ENCODE data around the gene RALGPS2.

Gene RALGPS2

GRCh38 chr1:178724728-178725465 is at the start of gene RALGPS2:
RALGPS2 (plus strand) TSS chr1:178725244; CDS start chr1:178776765, 51,521 bp downstream.
- DNase-seq = peak; percentile 76

GRCh38 chr1:178679237-178679636 is 45.8 kb upstream of the RALGPS2 start:
- no peak for DNase-seq

- DNase-seq = no peak
Measured at GRCh38 chr1:178682429-178682828, 42.6 kb upstream of the RALGPS2 start.

GRCh38 chr1:178682886-178683285 is 42.2 kb upstream of the RALGPS2 start:
- no peak for DNase-seq

GRCh38 chr1:178683291-178683690 is 41.8 kb upstream of the RALGPS2 start:
- DNase-seq = no peak

- no peak for DNase-seq
Measured at GRCh38 chr1:178684111-178684510, 40.9 kb upstream of the RALGPS2 start.

- DNase-seq = no peak
Measured at GRCh38 chr1:178684542-178685000, 40.5 kb upstream of the RALGPS2 start.

- no peak for DNase-seq
Measured at GRCh38 chr1:178686407-178686806, 38.6 kb upstream of the RALGPS2 start.

- no peak for DNase-seq
Measured at GRCh38 chr1:178688244-178688643, 36.8 kb upstream of the RALGPS2 start.

GRCh38 chr1:178689769-178690168 is 35.3 kb upstream of the RALGPS2 start:
- no peak for DNase-seq

- DNase-seq = no peak
Measured at GRCh38 chr1:178690496-178690895, 34.5 kb upstream of the RALGPS2 start.

- DNase-seq = no peak
Measured at GRCh38 chr1:178692564-178693327, 32.3 kb upstream of the RALGPS2 start.

- no peak for DNase-seq
Measured at GRCh38 chr1:178693366-178693765, 31.7 kb upstream of the RALGPS2 start.

GRCh38 chr1:178694923-178695525 is 30.0 kb upstream of the RALGPS2 start:
- DNase-seq = no peak

GRCh38 chr1:178702146-178702545 is 22.9 kb upstream of the RALGPS2 start:
- no peak for DNase-seq

GRCh38 chr1:178704833-178705232 is 20.2 kb upstream of the RALGPS2 start:
- DNase-seq = no peak

GRCh38 chr1:178706432-178706831 is 18.6 kb upstream of the RALGPS2 start:
- no peak for DNase-seq

- DNase-seq = no peak
Measured at GRCh38 chr1:178713259-178713658, 11.8 kb upstream of the RALGPS2 start.

- DNase-seq = no peak
Measured at GRCh38 chr1:178714453-178714852, 10.6 kb upstream of the RALGPS2 start.

- no peak for DNase-seq
Measured at GRCh38 chr1:178716111-178716510, 8.9 kb upstream of the RALGPS2 start.

- no peak for DNase-seq
Measured at GRCh38 chr1:178718520-178718919, 6.5 kb upstream of the RALGPS2 start.

GRCh38 chr1:178723546-178723945 is 1.5 kb upstream of the RALGPS2 start:
- no peak for DNase-seq

- no peak for DNase-seq
Measured at GRCh38 chr1:178724376-178724727, 692 bp upstream of the RALGPS2 start.

Data from NCI-H1436 (cell line).